ENCODE data around the gene DISP2.

DNA sequence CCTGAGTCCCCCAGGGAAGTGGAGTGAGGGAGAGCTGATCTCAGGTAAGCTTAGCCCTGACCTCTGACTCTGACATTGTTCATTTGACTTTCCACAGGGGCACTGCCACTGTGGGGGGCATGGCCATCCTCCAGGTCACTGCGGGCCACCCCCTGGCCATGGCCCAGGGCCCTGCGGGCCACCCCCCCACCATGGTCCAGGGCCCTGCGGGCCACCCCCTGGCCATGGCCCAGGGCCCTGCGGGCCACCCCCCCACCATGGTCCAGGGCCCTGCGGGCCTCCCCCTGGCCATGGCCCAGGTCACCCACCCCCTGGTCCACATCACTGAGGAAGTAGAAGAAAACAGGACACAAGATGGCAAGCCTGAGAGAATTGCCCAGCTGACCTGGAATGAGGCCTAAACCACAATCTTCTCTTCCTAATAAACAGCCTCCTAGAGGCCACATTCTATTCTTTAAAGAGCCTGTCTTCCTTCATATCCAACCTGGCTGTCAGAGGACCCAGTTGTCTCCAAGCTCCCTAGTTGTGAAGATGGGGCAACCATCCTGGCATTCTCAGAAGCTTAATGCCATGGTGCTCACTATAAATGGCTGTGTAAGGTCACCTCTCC lies 1.9 kb upstream of the DISP2 start:
- TF ChIP-seq, protein P1, sequence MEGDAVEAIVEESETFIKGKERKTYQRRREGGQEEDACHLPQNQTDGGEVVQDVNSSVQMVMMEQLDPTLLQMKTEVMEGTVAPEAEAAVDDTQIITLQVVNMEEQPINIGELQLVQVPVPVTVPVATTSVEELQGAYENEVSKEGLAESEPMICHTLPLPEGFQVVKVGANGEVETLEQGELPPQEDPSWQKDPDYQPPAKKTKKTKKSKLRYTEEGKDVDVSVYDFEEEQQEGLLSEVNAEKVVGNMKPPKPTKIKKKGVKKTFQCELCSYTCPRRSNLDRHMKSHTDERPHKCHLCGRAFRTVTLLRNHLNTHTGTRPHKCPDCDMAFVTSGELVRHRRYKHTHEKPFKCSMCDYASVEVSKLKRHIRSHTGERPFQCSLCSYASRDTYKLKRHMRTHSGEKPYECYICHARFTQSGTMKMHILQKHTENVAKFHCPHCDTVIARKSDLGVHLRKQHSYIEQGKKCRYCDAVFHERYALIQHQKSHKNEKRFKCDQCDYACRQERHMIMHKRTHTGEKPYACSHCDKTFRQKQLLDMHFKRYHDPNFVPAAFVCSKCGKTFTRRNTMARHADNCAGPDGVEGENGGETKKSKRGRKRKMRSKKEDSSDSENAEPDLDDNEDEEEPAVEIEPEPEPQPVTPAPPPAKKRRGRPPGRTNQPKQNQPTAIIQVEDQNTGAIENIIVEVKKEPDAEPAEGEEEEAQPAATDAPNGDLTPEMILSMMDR (IDR thresholded peaks at IDR 0.05): no peak
- TF ChIP-seq POLR2A (IDR thresholded peaks at IDR 0.05): no peak
